DND-41 (cell line): ENCODE results near the gene OSCP1.

Experiments used
- EZH2 ChIP-seq: IDR thresholded peaks from 3 replicates; pipeline ENCODE4 v1.6.1; 2012; ENCODE audit warnings: borderline replicate concordance, low read depth, mild to moderate bottlenecking, moderate library complexity, low read length, inconsistent platforms; ENCODE audit not compliant: severe bottlenecking
- TF ChIP-seq, protein P1 (sequence below): IDR thresholded peaks from 2 replicates; pipeline ENCODE4 v1.5.1; 2012; ENCODE audit warnings: borderline replicate concordance, low read length, moderate library complexity, mild to moderate bottlenecking; ENCODE audit not compliant: poor library complexity, severe bottlenecking; ENCODE audit errors: extremely low read depth

- TF ChIP-seq EZH2: no peak
- TF ChIP-seq, protein P1, sequence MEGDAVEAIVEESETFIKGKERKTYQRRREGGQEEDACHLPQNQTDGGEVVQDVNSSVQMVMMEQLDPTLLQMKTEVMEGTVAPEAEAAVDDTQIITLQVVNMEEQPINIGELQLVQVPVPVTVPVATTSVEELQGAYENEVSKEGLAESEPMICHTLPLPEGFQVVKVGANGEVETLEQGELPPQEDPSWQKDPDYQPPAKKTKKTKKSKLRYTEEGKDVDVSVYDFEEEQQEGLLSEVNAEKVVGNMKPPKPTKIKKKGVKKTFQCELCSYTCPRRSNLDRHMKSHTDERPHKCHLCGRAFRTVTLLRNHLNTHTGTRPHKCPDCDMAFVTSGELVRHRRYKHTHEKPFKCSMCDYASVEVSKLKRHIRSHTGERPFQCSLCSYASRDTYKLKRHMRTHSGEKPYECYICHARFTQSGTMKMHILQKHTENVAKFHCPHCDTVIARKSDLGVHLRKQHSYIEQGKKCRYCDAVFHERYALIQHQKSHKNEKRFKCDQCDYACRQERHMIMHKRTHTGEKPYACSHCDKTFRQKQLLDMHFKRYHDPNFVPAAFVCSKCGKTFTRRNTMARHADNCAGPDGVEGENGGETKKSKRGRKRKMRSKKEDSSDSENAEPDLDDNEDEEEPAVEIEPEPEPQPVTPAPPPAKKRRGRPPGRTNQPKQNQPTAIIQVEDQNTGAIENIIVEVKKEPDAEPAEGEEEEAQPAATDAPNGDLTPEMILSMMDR: no peak
Measured at GRCh38 chr1:36455386-36455785, 5.1 kb upstream of the OSCP1 start.
